IMR-90 (cell line): ENCODE measurements around the gene HERC4. TPM values are rescaled to one million over a fixed set of nuclear protein-coding genes. Genes with fewer than 3 reads are reported as not detected.

Experiments used
- ATAC-seq: fragments of 200-7000 bp; cut with Tn5 transposase; 2 replicates; pipeline ENCODE4 v1.9.1; 2020; ENCODE audit warnings: low read depth, mild to moderate bottlenecking, moderate library complexity
- BruUV-seq: library from RNA; stranded (reverse); fragments of 400-500 nt; replicated peaks from 2 replicates; lab custom pipeline; 2021; lab: Mats Ljungman, UMichigan
- CTCF ChIA-PET: fragments of 300-600 bp; formaldehyde crosslinking; extraction: SDS; loops from one replicate; lab custom pipeline; 2021; ENCODE audit warnings: antibody characterized with exemption; lab: Yijun Ruan, JAX
- POLR2A ChIA-PET: fragments of 300-600 bp; sonication (Branson Sonifier 250); formaldehyde crosslinking; loops from one replicate; lab custom pipeline; 2022; ENCODE audit warnings: antibody characterized with exemption; ENCODE audit not compliant: unreplicated experiment; lab: Charles Lee
- DNase-seq: peaks from one replicate; pipeline ENCODE4 v3.0.0; 2013
- H2AFZ ChIP-seq: replicated peaks from 2 replicates; pipeline ENCODE3; 2013; ENCODE audit warnings: low read length, mild to moderate bottlenecking; ENCODE audit not compliant: poor library complexity
- H2AK5ac ChIP-seq: 2 replicates; pipeline ENCODE4 v1.6.1; 2013; ENCODE audit warnings: low read depth, low read length, inconsistent platforms
- H2AK9ac ChIP-seq: replicated peaks from 2 replicates; pipeline ENCODE3; 2013; ENCODE audit warnings: mild to moderate bottlenecking, low read depth, low read length, moderate library complexity; ENCODE audit not compliant: poor library complexity
- H2BK120ac ChIP-seq: 2 replicates; pipeline ENCODE4 v1.6.1; 2013; ENCODE audit warnings: low read depth, low read length, inconsistent platforms
- H2BK15ac ChIP-seq: 3 replicates; pipeline ENCODE4 v1.6.1; 2013; ENCODE audit warnings: low read depth, low read length, inconsistent platforms
- H2BK20ac ChIP-seq: 2 replicates; pipeline ENCODE4 v1.6.1; 2013; ENCODE audit warnings: low read depth, mild to moderate bottlenecking, inconsistent platforms, low read length, moderate library complexity
- H2BK5ac ChIP-seq: 2 replicates; pipeline ENCODE4 v1.6.1; 2013; ENCODE audit warnings: mild to moderate bottlenecking, low read depth, low read length, inconsistent platforms; ENCODE audit not compliant: poor library complexity, severe bottlenecking
- H3K14ac ChIP-seq: replicated peaks from 2 replicates; pipeline ENCODE4 v1.6.1; 2013; ENCODE audit warnings: low read depth, low read length, inconsistent platforms
- H3K18ac ChIP-seq: 2 replicates; pipeline ENCODE4 v1.6.1; 2013; ENCODE audit warnings: low read depth, low read length, control low read depth
- H3K23ac ChIP-seq: 2 replicates; pipeline ENCODE4 v1.6.1; 2013; ENCODE audit warnings: low read depth, low read length, inconsistent platforms
- H3K27ac ChIP-seq: 2 replicates; pipeline ENCODE4 v1.5.1; 2013; ENCODE audit warnings: mild to moderate bottlenecking, control low read depth, low read length; ENCODE audit not compliant: insufficient read depth
- H3K27me3 ChIP-seq: 2 replicates; pipeline ENCODE4 v1.6.1; 2013; ENCODE audit warnings: low read length; ENCODE audit not compliant: control insufficient read depth, insufficient read depth
- H3K36me3 ChIP-seq: 2 replicates; pipeline ENCODE4 v1.6.1; 2013; ENCODE audit warnings: low read length, mixed read lengths; ENCODE audit not compliant: control insufficient read depth, insufficient read depth
- H3K4ac ChIP-seq: 2 replicates; pipeline ENCODE4 v1.6.1; 2013; ENCODE audit warnings: low read depth, low read length, inconsistent platforms
- H3K4me1 ChIP-seq: 2 replicates; pipeline ENCODE4 v1.6.1; 2013; ENCODE audit warnings: low read length, mixed read lengths; ENCODE audit not compliant: control insufficient read depth, insufficient read depth
- H3K4me2 ChIP-seq: 2 replicates; pipeline ENCODE4 v1.6.1; 2013; ENCODE audit warnings: low read depth, mild to moderate bottlenecking, control low read depth, low read length, moderate library complexity
- H3K4me3 ChIP-seq: 2 replicates; pipeline ENCODE4 v1.5.1; 2013; ENCODE audit warnings: low read depth, mild to moderate bottlenecking, control low read depth, low read length, moderate library complexity; ENCODE audit not compliant: insufficient read depth
- H3K56ac ChIP-seq: 2 replicates; pipeline ENCODE4 v1.6.1; 2013; ENCODE audit warnings: low read length, inconsistent platforms; ENCODE audit not compliant: insufficient read depth; ENCODE audit errors: extremely low read depth
- H3K79me1 ChIP-seq, 2 experiments: 2 replicates each; pipeline ENCODE4 v1.6.1; 2013; ENCODE audit warnings: low read length in 2 of 2, inconsistent platforms in 1 of 2, low read depth in 1 of 2
- H3K9ac ChIP-seq: 2 replicates; pipeline ENCODE4 v1.6.1; 2013; ENCODE audit warnings: low read depth, low read length, control low read depth
- H3K9me1 ChIP-seq: 2 replicates; pipeline ENCODE4 v1.6.1; 2013; ENCODE audit warnings: low read length, inconsistent platforms; ENCODE audit not compliant: insufficient read depth
- H3K9me3 ChIP-seq: 2 replicates; pipeline ENCODE4 v1.6.1; 2013; ENCODE audit warnings: low read length; ENCODE audit not compliant: control insufficient read depth, insufficient read depth
- H4K20me1 ChIP-seq: 2 replicates; pipeline ENCODE4 v1.6.1; 2013; ENCODE audit warnings: low read length, inconsistent platforms; ENCODE audit not compliant: insufficient read depth
- H4K5ac ChIP-seq: 2 replicates; pipeline ENCODE4 v1.6.1; 2013; ENCODE audit warnings: mild to moderate bottlenecking, low read depth, low read length, control low read depth
- H4K8ac ChIP-seq, 2 experiments: 2 replicates each; pipeline ENCODE4 v1.6.1; 2013; ENCODE audit warnings: low read depth in 2 of 2, low read length in 2 of 2, control low read depth in 1 of 2, inconsistent platforms in 1 of 2
- H4K91ac ChIP-seq: 2 replicates; pipeline ENCODE4 v1.6.1; 2013; ENCODE audit warnings: low read depth, low read length, inconsistent platforms; ENCODE audit not compliant: insufficient read depth
- BHLHE40 ChIP-seq: fragments of 150-350 bp; IDR thresholded peaks from 2 replicates; pipeline ENCODE4 v1.6.1; 2016; ENCODE audit warnings: mild to moderate bottlenecking, low read depth, low read length
- CEBPB ChIP-seq: IDR thresholded peaks from 2 replicates; pipeline ENCODE4 v1.6.1; 2012; ENCODE audit warnings: low read depth, low read length, improper control_type of control experiment
- CHD1 ChIP-seq: IDR thresholded peaks from 2 replicates; pipeline ENCODE4 v1.6.1; 2012; ENCODE audit warnings: low read depth, low read length, improper control_type of control experiment
- CTCF ChIP-seq: conservative IDR thresholded peaks from 2 replicates; pipeline ENCODE4 v1.5.1; 2012; ENCODE audit warnings: mild to moderate bottlenecking, low read depth, low read length, improper control_type of control experiment
- ELK1 ChIP-seq: fragments of 150-350 bp; IDR thresholded peaks from 2 replicates; pipeline ENCODE4 v1.6.1; 2016; ENCODE audit warnings: low read depth, mild to moderate bottlenecking, low read length, moderate library complexity, borderline replicate concordance
- FOS ChIP-seq: fragments of 150-350 bp; IDR thresholded peaks from 2 replicates; pipeline ENCODE4 v1.6.1; 2016; ENCODE audit warnings: low read depth, low read length
- MAFK ChIP-seq: IDR thresholded peaks from 2 replicates; pipeline ENCODE4 v1.6.1; 2012; ENCODE audit warnings: low read depth, low read length, improper control_type of control experiment
- MAZ ChIP-seq: IDR thresholded peaks from 2 replicates; pipeline ENCODE4 v1.6.1; 2012; ENCODE audit warnings: low read depth, mild to moderate bottlenecking, low read length, improper control_type of control experiment, moderate library complexity, borderline replicate concordance
- MXI1 ChIP-seq: IDR thresholded peaks from 2 replicates; pipeline ENCODE4 v1.6.1; 2012; ENCODE audit warnings: low read depth, mild to moderate bottlenecking, low read length, moderate library complexity, borderline replicate concordance
- NFE2L2 ChIP-seq: fragments of 150-350 bp; IDR thresholded peaks from 2 replicates; pipeline ENCODE4 v1.6.1; 2016; ENCODE audit warnings: low read depth, mild to moderate bottlenecking, low read length
- RAD21 ChIP-seq: IDR thresholded peaks from 2 replicates; pipeline ENCODE4 v1.6.1; 2012; ENCODE audit warnings: low read length, improper control_type of control experiment
- RCOR1 ChIP-seq: IDR thresholded peaks from 2 replicates; pipeline ENCODE4 v1.6.1; 2012; ENCODE audit warnings: mild to moderate bottlenecking, low read length, improper control_type of control experiment; ENCODE audit not compliant: insufficient replicate concordance
- RFX5 ChIP-seq: IDR thresholded peaks from 2 replicates; pipeline ENCODE4 v1.8.0; 2012; ENCODE audit warnings: low read depth, mild to moderate bottlenecking, low read length, moderate library complexity
- SMC3 ChIP-seq: fragments of 150-350 bp; IDR thresholded peaks from 2 replicates; pipeline ENCODE4 v1.6.1; 2016; ENCODE audit warnings: low read depth, mild to moderate bottlenecking, antibody characterized with exemption, low read length, moderate library complexity
- WGBS, 2 experiments: methylation state at CpG; one replicate each; pipeline versions ENCODE4 v1.1.5 to v1.1.7; 2013; ENCODE audit warnings: missing lambda C conversion rate in 2 of 2; ENCODE audit not compliant: insufficient read length in 1 of 2; ENCODE audit errors: extremely low coverage in 2 of 2; 5-methylcytosine and 5-hydroxymethylcytosine counted together
- dilution Hi-C: fragments of 300-500 bp; cut with HindIII; formaldehyde crosslinking; loops from one replicate; pipeline ENCODE4 v1.14.3; 2018; ENCODE audit warnings: low sequenced_read_pairs; ENCODE audit not compliant: unreplicated experiment
- in situ Hi-C: fragments of 300-500 bp; cut with MboI; formaldehyde crosslinking; loops from 3 replicates; pipeline ENCODE4 v1.14.3; 2019; ENCODE audit warnings: low sequenced_read_pairs, inconsistent platforms, mixed read lengths
- intact Hi-C: fragments of 100-400 bp; cut with micrococcal nuclease; formaldehyde crosslinking; loops from 2 replicates; pipeline ENCODE4 v1.10.0; 2022
- polyA plus RNA-seq, 3 experiments: library from polyadenylated mRNA; depleted of rRNA; stranded (reverse); fragments of >200 nt; gene quantifications; 2 replicates each; pipeline ENCODE4 v1.2.3, GENCODE V29; 2012; ENCODE audit warnings: low replicate concordance in 1 of 3
- total RNA-seq: library from RNA; depleted of rRNA; stranded (reverse); fragments of >200 nt; gene quantifications from 2 replicates; pipeline ENCODE4 v1.2.3, GENCODE V29; 2012
- TF ChIP-seq, protein P1 (sequence below): fragments of 150-350 bp; IDR thresholded peaks from 2 replicates; pipeline ENCODE4 v1.6.1; 2017; ENCODE audit warnings: mild to moderate bottlenecking, antibody characterized with exemption, low read length, low read depth

HERC4 gene
- total and polyA plus RNA-seq, 2 of the 4 experiments (the other 2 are of a cell fraction), result 66.6 to 92.8 TPM

GRCh38 chr10:67975871-67976270, 99.2 kb downstream of the HERC4 start (continued):
- TF ChIP-seq RCOR1, result no peak

DNA sequence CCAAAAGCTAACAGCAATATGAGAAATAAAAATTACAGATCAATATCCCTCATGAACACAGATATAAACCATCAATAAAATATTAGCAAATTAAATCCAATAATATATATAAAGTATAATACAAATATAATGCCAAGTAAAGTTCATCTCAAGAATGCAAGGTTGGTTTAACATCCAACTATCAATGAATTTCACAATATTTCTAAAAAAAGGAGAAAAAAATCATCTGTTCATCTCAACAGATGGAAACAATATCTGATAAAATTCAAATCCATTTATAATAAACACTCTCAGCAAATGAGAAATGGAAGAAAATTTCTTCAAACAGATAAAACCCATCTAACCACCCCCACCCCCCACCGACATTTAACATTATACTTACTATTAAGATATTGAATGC, 103.8 kb downstream of the HERC4 start:
- Histone ChIP-seq H2AK5ac (no peak overlapping the region), H4K8ac (no peak overlapping the region), H2AFZ (no peak overlapping the region), H3K4me3 (no peak overlapping the region), H3K18ac (no peak overlapping the region), H3K4ac (no peak overlapping the region), H3K27ac (no peak overlapping the region), H3K79me1 (peaks cover 11 to 34% of the 10 kb centered on the region in 2 experiments; a peak in 3 of 4 replicates), H2BK15ac (no peak overlapping the region), H2AK9ac (no peak overlapping the region), H2BK20ac (no peak overlapping the region), H3K27me3 (no peaks in the 10 kb centered on the region), H2BK120ac (no peak overlapping the region), H4K5ac (no peak overlapping the region), H3K36me3 (peaks cover 24% of the 10 kb centered on the region), H3K56ac (no peak overlapping the region), H2BK5ac (no peak overlapping the region), H4K20me1 (peaks cover 10% of the 10 kb centered on the region; the same call in 1 of the 2 replicates), H3K23ac (no peak overlapping the region), H3K9me1 (peaks cover 6% of the 10 kb centered on the region; the same call in 1 of the 2 replicates), H3K9me3 (peaks cover 4% of the 10 kb centered on the region), H3K4me1 (peaks cover 8% of the 10 kb centered on the region), H3K9ac (no peak overlapping the region), H3K14ac (no peak overlapping the region), H3K4me2 (no peak overlapping the region), H4K91ac (no peak overlapping the region)
- ATAC-seq, result no peak
- POLR2A ChIA-PET, result no interaction called here
- intact Hi-C loops (no loop called here), in situ Hi-C loops (no loop called here), dilution Hi-C loops (no loop called here)
- DNase-seq, result no peak
- CTCF ChIA-PET, result no interaction called here
- no TSS peak for BruUV-seq
- 100% methylated on average over 1 of the region's 1 CpG; no CpG with 5 or more reads in 1 of the 2 experiments for WGBS, 2 experiments
- TF ChIP-seq FOS, result no peak
- TF ChIP-seq ELK1, result no peak
- TF ChIP-seq MAFK, result no peak
- no peak for TF ChIP-seq CHD1
- TF ChIP-seq, protein P1, sequence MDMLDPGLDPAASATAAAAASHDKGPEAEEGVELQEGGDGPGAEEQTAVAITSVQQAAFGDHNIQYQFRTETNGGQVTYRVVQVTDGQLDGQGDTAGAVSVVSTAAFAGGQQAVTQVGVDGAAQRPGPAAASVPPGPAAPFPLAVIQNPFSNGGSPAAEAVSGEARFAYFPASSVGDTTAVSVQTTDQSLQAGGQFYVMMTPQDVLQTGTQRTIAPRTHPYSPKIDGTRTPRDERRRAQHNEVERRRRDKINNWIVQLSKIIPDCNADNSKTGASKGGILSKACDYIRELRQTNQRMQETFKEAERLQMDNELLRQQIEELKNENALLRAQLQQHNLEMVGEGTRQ, result no peak
- TF ChIP-seq SMC3, result no peak
- TF ChIP-seq MXI1, result no peak
- TF ChIP-seq RFX5, result no peak
- no peak for TF ChIP-seq MAZ
- TF ChIP-seq RAD21, result no peak
- no peak for TF ChIP-seq CTCF
- TF ChIP-seq NFE2L2, result no peak
- no peak for TF ChIP-seq CEBPB
- no peak for TF ChIP-seq BHLHE40
